ENCODE data around the gene SLC32A1.

SLC32A1 gene

GRCh38 chr20:38751360-38751976 lies 27.2 kb downstream of the SLC32A1 start:
- no peak for DNase-seq (ENCODE audit: low read depth, low spot score)

- no peak for DNase-seq (ENCODE audit: low read depth, low spot score)
Measured at GRCh38 chr20:38752029-38752428, 27.7 kb downstream of the SLC32A1 start.

- no peak for DNase-seq (ENCODE audit: low read depth, low spot score)
Measured at GRCh38 chr20:38754924-38755323, 30.6 kb downstream of the SLC32A1 start.

- DNase-seq (ENCODE audit: low read depth, low spot score), result no peak
Measured at GRCh38 chr20:38755324-38755910, 31.1 kb downstream of the SLC32A1 start.

GRCh38 chr20:38757145-38757775 lies 33.0 kb downstream of the SLC32A1 start:
- DNase-seq (ENCODE audit: low read depth, low spot score), result no peak

- DNase-seq (ENCODE audit: low read depth, low spot score), result no peak
Measured at GRCh38 chr20:38759106-38759505, 34.8 kb downstream of the SLC32A1 start.

- DNase-seq (ENCODE audit: low read depth, low spot score), result no peak
Measured at GRCh38 chr20:38760978-38761377, 36.7 kb downstream of the SLC32A1 start.

- DNase-seq (ENCODE audit: low read depth, low spot score), result no peak
Measured at GRCh38 chr20:38762174-38762573, 37.9 kb downstream of the SLC32A1 start.

GRCh38 chr20:38763616-38764015 lies 39.3 kb downstream of the SLC32A1 start:
- no peak for DNase-seq (ENCODE audit: low read depth, low spot score)

- no peak for DNase-seq (ENCODE audit: low read depth, low spot score)
Measured at GRCh38 chr20:38764567-38765318, 40.5 kb downstream of the SLC32A1 start.

- no peak for DNase-seq (ENCODE audit: low read depth, low spot score)
Measured at GRCh38 chr20:38766071-38766470, 41.8 kb downstream of the SLC32A1 start.

- DNase-seq (ENCODE audit: low read depth, low spot score), result no peak
Measured at GRCh38 chr20:38769376-38770295, 45.4 kb downstream of the SLC32A1 start.

GRCh38 chr20:38770546-38770945 lies 46.3 kb downstream of the SLC32A1 start:
- no peak for DNase-seq (ENCODE audit: low read depth, low spot score)

GRCh38 chr20:38770970-38771369 lies 46.7 kb downstream of the SLC32A1 start:
- no peak for DNase-seq (ENCODE audit: low read depth, low spot score)

GRCh38 chr20:38771621-38772020 lies 47.3 kb downstream of the SLC32A1 start:
- no peak for DNase-seq (ENCODE audit: low read depth, low spot score)

- no peak for DNase-seq (ENCODE audit: low read depth, low spot score)
Measured at GRCh38 chr20:38774167-38774566, 49.9 kb downstream of the SLC32A1 start.

- no peak for DNase-seq (ENCODE audit: low read depth, low spot score)
Measured at GRCh38 chr20:38776363-38776762, 52.1 kb downstream of the SLC32A1 start.

All from smooth muscle cell of the brain vasculature (primary cell).